Measurements from ENCODE around the gene TSR3. TPM values are rescaled to one million over a fixed set of nuclear protein-coding genes. Genes with fewer than 3 reads are reported as not detected.

Gene TSR3
- total and polyA plus RNA-seq, 2 of the 13 experiments (the other 11 are each of a cell fraction or from before 2014, with no cell fraction given): 24.2 to 51.0 TPM

- TF ChIP-seq ZNF121 (CRISPR knock-in tag; IDR thresholded peaks at IDR 0.05) (no peak), ELF4 (CRISPR knock-in tag; IDR thresholded peaks at IDR 0.05; ENCODE audit: borderline replicate concordance) (0 out of 2 replicates have a peak, but pooled peaks have one; percentile 25), NAIF1 (CRISPR knock-in tag; IDR thresholded peaks at IDR 0.05; ENCODE audit: borderline replicate concordance) (no peak), TOE1 (CRISPR knock-in tag; IDR thresholded peaks at IDR 0.05) (no peak), TERF1 (CRISPR knock-in tag; IDR thresholded peaks at IDR 0.05) (no peak), ZNF382 (CRISPR knock-in tag; IDR thresholded peaks at IDR 0.05; ENCODE audit: borderline replicate concordance) (no peak), UBTF (CRISPR knock-in tag; IDR thresholded peaks at IDR 0.05) (peak; percentile 22; the same call in 1 of the 2 replicates), DPF2 (CRISPR knock-in tag; IDR thresholded peaks at IDR 0.05; ENCODE audit: borderline replicate concordance, low read depth) (no peak), ZNF549 (CRISPR knock-in tag; IDR thresholded peaks at IDR 0.05) (no peak), ZNF350 (CRISPR knock-in tag; IDR thresholded peaks at IDR 0.05; ENCODE audit: borderline replicate concordance, low read depth) (peak; percentile 66; the same call in 1 of the 2 replicates), PITX1 (CRISPR knock-in tag; IDR thresholded peaks at IDR 0.05) (peak; percentile 83), NR2F1 (CRISPR knock-in tag; IDR thresholded peaks at IDR 0.05) (0 out of 4 replicates have a peak, but pooled peaks of 1 of the 2 experiments have one; percentile 9), ZNF362 (CRISPR knock-in tag; IDR thresholded peaks at IDR 0.05; ENCODE audit: borderline replicate concordance) (peak; percentile 28; the same call in 1 of the 2 replicates), ZNF138 (CRISPR knock-in tag; IDR thresholded peaks at IDR 0.05; ENCODE audit: low read depth) (peak; percentile 42; the same call in 1 of the 2 replicates), ATF3 (CRISPR knock-in tag; IDR thresholded peaks at IDR 0.05) (no peak), ARNTL (CRISPR knock-in tag; IDR thresholded peaks at IDR 0.05) (0 out of 2 replicates have a peak, but pooled peaks have one; percentile 69), ZNF232 (CRISPR knock-in tag; IDR thresholded peaks at IDR 0.05; ENCODE audit: borderline replicate concordance) (peak; percentile 51; the same call in 1 of the 2 replicates), DMAP1 (CRISPR knock-in tag; IDR thresholded peaks at IDR 0.05) (peak; percentile 88), STAT6 (CRISPR knock-in tag; IDR thresholded peaks at IDR 0.05; ENCODE audit: borderline replicate concordance) (no peak), ZNF879 (CRISPR knock-in tag; IDR thresholded peaks at IDR 0.05) (peak; percentile 93)
Measured at GRCh38 chr16:1308977-1309885, 42.4 kb downstream of the TSR3 start, which contains the start of gene UBE2I (continued).
